Calu3 (cell line): ENCODE data around the gene HCN2. TPM values are rescaled to one million over a fixed set of nuclear protein-coding genes. Genes with fewer than 3 reads are reported as not detected.

Experiments used
- BruUV-seq: library from RNA; stranded (reverse); fragments of 400-500 nt; replicated peaks from 2 replicates; lab custom pipeline; 2021; lab: Mats Ljungman, UMichigan
- CTCF ChIA-PET: fragments of 300-600 bp; sonication (Branson Sonifier 250); formaldehyde crosslinking; loops from one replicate; lab custom pipeline; 2022; ENCODE audit warnings: antibody characterized with exemption; lab: Charles Lee
- DNase-seq: peaks from one replicate; pipeline ENCODE4 v3.0.0; 2022
- H3K27ac Mint-ChIP-seq: one replicate; pipeline ENCODE4 v1.8.0; 2022; ENCODE audit warnings: mixed read lengths; ENCODE audit not compliant: unreplicated experiment
- H3K27me3 Mint-ChIP-seq: one replicate; pipeline ENCODE4 v1.8.0; 2022; ENCODE audit warnings: mixed read lengths; ENCODE audit not compliant: unreplicated experiment
- H3K36me3 Mint-ChIP-seq: one replicate; pipeline ENCODE4 v1.8.0; 2022; ENCODE audit warnings: mild to moderate bottlenecking, moderate library complexity, mixed read lengths; ENCODE audit not compliant: insufficient read depth, unreplicated experiment
- H3K4me1 Mint-ChIP-seq: one replicate; pipeline ENCODE4 v1.8.0; 2022; ENCODE audit warnings: mild to moderate bottlenecking, low read depth, mixed read lengths; ENCODE audit not compliant: unreplicated experiment
- H3K4me3 Mint-ChIP-seq: one replicate; pipeline ENCODE4 v1.8.0; 2022; ENCODE audit warnings: mild to moderate bottlenecking, low read depth, moderate library complexity, mixed read lengths; ENCODE audit not compliant: unreplicated experiment
- H3K9me3 Mint-ChIP-seq: one replicate; pipeline ENCODE4 v1.8.0; 2022; ENCODE audit warnings: low read depth, mixed read lengths; ENCODE audit not compliant: unreplicated experiment
- CTCF ChIP-seq: fragments of 200-600 bp; IDR thresholded peaks from one replicate; pipeline ENCODE4 v1.8.0; 2022; ENCODE audit warnings: antibody characterized with exemption; ENCODE audit not compliant: unreplicated experiment
- intact Hi-C: fragments of 100-400 bp; cut with micrococcal nuclease; formaldehyde crosslinking; loops from one replicate; pipeline ENCODE4 v1.10.0; 2022; ENCODE audit not compliant: unreplicated experiment
- total RNA-seq: library from RNA; stranded (reverse); gene quantifications from 2 replicates; pipeline ENCODE4 v1.2.3, GENCODE V29; 2022

HCN2 gene
- total RNA-seq, 1 experiment from 2014 or later, result 0.09 TPM

GRCh38 chr19:594265-594870 lies 4.7 kb downstream of the HCN2 start:
- DNase-seq, result no peak
- BruUV-seq, result no TSS peak
- CTCF ChIA-PET, result no interaction called here
- peaks cover 60% of the 10 kb centered on the region for H3K27me3 Mint-ChIP-seq
- intact Hi-C loops, result no loop called here
- peaks cover 8% of the 10 kb centered on the region for H3K36me3 Mint-ChIP-seq
- H3K9me3 Mint-ChIP-seq, result no peaks in the 10 kb centered on the region
- no peak overlapping the region for H3K4me3 Mint-ChIP-seq
- no peak overlapping the region for H3K27ac Mint-ChIP-seq
- no peak for TF ChIP-seq CTCF
- no peaks in the 10 kb centered on the region for H3K4me1 Mint-ChIP-seq

DNA sequence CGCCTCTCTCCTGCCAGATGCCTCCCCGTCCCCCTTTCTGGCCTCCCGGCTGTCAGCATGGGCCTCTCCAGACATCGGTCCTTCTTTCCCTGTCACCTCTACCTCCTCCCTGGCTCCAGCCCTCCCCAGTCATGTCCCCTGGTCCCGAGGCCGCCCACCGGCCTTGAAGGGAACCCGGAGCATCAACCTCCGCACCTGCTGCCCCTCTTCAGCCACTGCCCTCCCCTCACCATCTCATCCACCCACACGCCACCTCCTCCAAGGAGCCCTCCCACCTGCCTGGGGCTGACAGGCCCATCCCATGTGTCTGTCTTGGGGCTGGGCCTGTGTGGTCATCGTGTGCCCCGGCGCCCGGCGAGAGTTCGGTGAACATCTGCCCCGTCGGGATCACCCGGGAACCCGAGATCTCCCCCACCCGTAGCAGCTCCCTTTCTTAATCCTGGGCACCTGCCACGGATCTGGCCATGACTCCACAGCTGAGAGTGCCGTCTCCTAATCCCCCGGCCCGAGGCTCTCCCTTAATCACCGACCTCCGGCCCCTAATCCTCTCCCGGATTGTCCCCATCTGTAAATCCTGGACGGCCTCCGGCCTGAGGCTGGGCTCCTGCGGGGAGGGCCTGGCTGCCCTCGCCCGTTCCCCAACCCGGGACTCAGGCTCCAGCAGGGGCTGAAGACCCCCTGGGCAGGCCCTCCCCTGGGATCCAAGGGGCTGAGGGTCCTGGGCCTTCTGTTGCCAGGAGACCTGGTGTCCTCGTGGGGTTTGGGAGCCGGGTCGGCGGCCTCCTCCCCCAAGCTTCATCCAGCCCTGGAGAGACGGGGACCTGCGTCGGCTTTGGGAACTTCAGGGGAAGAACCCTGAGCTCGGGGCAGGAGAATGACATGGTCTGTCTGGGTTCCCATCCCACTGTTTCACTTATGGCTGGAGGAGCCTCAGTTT lies 5.9 kb downstream of the HCN2 start:
- intact Hi-C loops, result no loop called here
- DNase-seq, result no peak
- no TSS peak for BruUV-seq
- CTCF ChIA-PET, result no interaction called here
- no peak overlapping the region for H3K27ac Mint-ChIP-seq
- H3K36me3 Mint-ChIP-seq, result peaks cover 8% of the 10 kb centered on the region
- no peaks in the 10 kb centered on the region for H3K9me3 Mint-ChIP-seq
- no peaks in the 10 kb centered on the region for H3K4me1 Mint-ChIP-seq
- TF ChIP-seq CTCF, result no peak
- H3K27me3 Mint-ChIP-seq, result peaks cover 60% of the 10 kb centered on the region
- H3K4me3 Mint-ChIP-seq, result no peak overlapping the region

DNA sequence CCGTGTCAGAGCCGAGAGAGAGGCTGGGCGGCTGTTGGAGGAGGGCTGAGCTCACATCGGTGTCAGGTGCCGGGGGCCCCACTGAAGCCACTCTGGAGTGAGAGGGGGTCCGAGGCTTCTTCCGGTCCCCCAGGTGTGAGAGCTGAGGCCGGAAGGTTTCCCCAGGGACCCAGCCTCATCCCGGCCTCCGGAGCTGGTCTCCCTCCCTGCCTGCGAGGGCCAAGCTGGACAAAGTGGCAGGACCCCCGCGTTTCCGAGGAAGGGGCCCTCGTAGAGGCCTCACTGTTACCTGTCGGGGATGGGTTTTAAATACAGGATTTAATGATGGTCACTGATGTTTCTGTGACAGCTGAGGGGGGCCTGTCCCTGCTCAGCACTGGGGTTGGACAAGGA lies 6.6 kb downstream of the HCN2 start:
- Mint-ChIP-seq H3K27me3 (peaks cover 54% of the 10 kb centered on the region), H3K27ac (no peak overlapping the region), H3K36me3 (peaks cover 8% of the 10 kb centered on the region), H3K4me3 (no peak overlapping the region), H3K9me3 (no peaks in the 10 kb centered on the region), H3K4me1 (no peaks in the 10 kb centered on the region)
- no peak for TF ChIP-seq CTCF
- CTCF ChIA-PET, result no interaction called here
- no TSS peak for BruUV-seq
- no peak for DNase-seq
- intact Hi-C loops, result no loop called here

DNA sequence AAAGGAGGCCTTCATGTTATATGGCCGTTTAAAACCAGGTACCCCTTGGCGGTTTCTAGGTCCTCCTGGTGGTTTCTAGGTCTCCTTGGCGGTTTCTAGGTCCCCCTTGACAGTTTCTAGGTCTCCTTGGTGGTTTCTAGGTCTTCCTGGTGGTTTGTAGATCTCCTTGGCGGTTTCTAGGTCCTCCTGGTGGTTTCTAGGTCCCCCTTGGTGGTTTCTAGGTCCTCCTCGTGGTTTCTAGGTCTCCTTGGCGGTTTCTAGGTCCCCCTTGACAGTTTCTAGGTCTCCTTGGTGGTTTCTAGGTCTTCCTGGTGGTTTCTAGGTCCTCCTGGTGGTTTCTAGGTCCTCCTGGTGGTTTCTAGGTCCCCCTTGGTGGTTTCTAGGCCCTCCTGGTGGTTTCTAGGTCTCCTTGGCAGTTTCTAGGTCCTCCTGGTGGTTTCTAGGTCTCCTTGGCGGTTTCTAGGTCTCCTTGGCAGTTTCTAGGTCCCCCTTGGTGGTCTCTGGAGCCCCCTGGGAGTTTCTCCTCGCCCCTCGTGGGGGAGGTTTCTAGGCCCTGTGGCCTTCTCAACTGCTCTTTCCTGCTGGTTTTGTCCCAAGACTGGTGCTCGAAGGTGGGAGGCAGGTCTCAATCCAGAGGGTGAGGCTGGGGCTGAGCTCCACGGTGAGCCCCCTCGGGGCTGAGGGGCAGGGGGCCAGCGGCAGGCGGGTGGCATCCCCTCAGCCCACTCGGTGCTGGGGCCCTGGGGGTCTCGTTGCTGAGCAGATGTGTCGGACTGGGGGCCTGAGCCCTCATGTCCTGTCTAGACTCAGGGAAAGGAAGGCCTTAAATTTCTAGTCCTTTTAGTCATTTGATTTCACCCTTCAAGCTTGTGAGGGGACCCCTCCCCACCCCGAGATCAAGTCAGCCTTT lies 8.0 kb downstream of the HCN2 start:
- H3K9me3 Mint-ChIP-seq, result no peaks in the 10 kb centered on the region
- H3K27ac Mint-ChIP-seq, result no peak overlapping the region
- H3K27me3 Mint-ChIP-seq, result peaks cover 51% of the 10 kb centered on the region
- intact Hi-C loops, result no loop called here
- DNase-seq, result no peak
- BruUV-seq, result no TSS peak
- no peaks in the 10 kb centered on the region for H3K4me1 Mint-ChIP-seq
- no peak overlapping the region for H3K4me3 Mint-ChIP-seq
- CTCF ChIA-PET, result no interaction called here
- no peak for TF ChIP-seq CTCF
- H3K36me3 Mint-ChIP-seq, result no peaks in the 10 kb centered on the region
